D721Med (cell line): ENCODE results near the gene MSX1.

ENCODE experiments used
- DNase-seq: peaks from one replicate; pipeline ENCODE4 v3.0.0; 2011; ENCODE audit warnings: low spot score; ENCODE audit not compliant: insufficient read length
- FAIRE-seq: peaks from 2 replicates; lab custom pipeline; 2011; peaks lifted over from hg19 to GRCh38; lab: Jason Lieb, UNC
- TF ChIP-seq, protein P1 (sequence below): IDR thresholded peaks from 2 replicates; pipeline ENCODE4 v1.5.1; 2012; ENCODE audit warnings: mild to moderate bottlenecking, control low read depth; ENCODE audit not compliant: insufficient read depth; ENCODE audit errors: missing control alignments

Gene MSX1

DNA sequence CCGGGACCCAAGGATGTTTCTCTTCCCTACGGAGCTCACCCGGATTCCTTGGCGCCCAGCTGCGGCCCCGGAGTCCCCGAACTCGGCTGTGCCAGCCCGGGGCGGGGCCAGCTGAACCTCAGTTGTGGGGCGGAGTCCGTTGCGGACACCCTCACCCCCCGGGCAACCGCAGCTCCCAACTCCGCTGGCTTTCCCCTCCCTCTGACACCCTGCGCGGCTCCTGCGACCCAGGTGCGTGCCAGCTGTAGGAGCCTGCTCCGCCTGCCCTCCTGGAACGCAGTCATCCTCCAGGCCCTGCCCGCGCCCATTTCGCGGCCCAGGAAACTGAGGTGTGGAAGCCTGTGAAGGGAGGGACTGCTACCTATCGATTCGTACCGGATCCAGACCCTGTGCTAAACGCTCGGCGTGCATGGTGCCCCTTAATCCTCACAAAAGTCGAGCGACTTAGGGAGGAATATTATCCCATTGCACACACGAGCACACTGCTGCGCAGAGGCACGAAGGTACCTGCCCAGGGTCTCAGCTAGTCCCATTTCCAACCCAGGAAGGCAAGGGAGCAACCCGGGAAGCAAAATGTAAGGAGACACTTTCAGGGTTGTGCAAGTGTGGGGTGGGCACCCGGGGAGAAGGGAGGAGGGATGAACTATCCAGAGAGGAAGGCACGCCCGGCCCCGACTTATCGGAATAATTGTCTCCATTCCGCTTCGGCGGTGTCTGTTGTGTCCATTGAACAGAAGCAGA is 12.3 kb downstream of the MSX1 start:
- FAIRE-seq (no peak), DNase-seq (no peak)
- TF ChIP-seq, protein P1, sequence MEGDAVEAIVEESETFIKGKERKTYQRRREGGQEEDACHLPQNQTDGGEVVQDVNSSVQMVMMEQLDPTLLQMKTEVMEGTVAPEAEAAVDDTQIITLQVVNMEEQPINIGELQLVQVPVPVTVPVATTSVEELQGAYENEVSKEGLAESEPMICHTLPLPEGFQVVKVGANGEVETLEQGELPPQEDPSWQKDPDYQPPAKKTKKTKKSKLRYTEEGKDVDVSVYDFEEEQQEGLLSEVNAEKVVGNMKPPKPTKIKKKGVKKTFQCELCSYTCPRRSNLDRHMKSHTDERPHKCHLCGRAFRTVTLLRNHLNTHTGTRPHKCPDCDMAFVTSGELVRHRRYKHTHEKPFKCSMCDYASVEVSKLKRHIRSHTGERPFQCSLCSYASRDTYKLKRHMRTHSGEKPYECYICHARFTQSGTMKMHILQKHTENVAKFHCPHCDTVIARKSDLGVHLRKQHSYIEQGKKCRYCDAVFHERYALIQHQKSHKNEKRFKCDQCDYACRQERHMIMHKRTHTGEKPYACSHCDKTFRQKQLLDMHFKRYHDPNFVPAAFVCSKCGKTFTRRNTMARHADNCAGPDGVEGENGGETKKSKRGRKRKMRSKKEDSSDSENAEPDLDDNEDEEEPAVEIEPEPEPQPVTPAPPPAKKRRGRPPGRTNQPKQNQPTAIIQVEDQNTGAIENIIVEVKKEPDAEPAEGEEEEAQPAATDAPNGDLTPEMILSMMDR: no peak

DNA sequence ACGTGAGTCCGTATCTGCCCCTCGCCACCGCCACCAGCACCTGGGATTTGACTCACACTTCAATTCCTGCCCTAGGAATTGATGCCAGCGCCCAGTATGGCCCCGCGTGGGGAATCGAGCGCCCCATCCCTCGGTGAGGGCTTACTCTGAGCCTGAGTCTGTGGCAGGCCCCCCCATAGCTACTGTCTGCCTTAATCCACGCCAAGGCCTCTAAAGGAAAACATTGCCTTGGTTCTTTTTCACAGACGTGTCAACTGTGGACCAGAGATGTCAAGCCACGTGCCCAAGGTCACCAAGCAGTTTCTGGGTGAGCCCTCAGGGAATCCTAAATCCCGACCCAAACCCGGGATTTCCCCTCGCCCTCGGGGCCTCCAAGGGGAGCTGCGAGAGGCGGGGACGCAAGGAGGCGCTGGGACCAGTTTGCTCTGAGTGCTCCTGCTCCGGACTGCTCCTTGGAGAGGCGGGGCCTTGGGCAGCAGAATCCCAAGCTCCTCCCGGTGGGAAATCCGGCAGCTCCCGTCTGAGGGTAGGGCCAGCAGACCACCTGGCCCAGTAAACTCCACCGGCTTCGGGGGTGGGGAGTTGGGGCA is 12.9 kb downstream of the MSX1 start:
- DNase-seq: no peak
- TF ChIP-seq, protein P1: peak; percentile 1
- no peak for FAIRE-seq

DNA sequence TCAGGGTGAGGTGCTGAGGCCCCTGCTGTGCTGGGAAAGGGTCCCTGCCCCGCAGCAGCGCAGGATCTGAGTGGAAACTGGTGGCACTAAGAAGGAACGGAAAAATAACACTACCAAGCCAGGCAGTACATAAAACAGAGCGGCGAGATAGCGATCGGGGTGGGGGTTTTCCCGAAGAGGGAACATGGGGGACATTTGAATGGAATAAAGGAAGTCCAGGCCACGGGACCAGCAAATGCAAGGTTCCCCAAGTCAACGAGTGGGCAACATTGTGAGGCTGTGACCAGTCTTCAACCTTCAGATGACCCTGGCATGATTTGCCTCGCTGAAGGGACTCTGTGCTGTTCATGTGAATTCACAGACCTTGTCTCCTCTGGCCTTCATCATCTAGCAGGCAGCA is 13.7 kb downstream of the MSX1 start:
- FAIRE-seq: no peak
- no peak for DNase-seq

DNA sequence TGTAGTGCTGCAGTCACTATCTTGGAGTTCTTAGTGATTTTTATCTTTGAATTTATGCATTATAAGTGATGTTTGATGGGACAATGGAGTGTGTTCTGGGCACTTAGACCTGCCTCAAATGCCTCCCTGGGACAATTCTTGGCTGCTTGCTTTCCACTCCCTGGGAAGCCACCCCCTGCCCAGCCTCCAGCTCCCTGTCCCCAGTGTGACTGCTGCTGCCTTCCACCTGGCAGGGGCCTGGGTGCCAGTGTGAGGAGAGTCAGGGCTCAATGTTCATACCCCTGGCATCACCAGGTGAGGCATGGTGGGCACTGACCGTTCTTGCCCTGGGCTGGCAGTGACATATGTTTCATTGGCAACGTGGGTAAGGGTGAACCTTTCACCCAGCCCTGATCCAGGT is 14.8 kb downstream of the MSX1 start:
- TF ChIP-seq, protein P1: no peak

More for the DNA sequence above, 13.7 kb downstream of the MSX1 start:
- TF ChIP-seq, protein P1: no peak

DNA sequence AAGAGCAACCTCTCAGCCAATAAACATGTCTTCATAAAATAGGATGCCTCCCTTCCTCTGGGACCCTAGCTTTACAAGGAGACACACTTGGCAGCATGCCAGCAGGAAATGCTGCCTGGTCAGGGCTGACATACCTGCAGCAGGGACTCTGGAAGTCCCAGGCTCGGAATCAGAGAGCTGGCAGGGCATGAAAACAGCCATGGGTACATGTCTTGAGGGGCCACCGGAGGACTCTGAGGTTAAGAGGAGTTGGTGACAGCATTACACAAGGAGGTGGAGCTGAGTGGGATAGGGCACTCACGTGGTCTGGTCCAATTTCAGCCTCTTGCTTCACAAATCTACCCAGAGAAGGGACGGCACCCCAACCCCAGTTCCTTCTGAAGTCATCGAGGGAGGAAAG is 15.7 kb downstream of the MSX1 start:
- FAIRE-seq (no peak), DNase-seq (no peak)
- TF ChIP-seq, protein P1: no peak

More for the DNA sequence above, 14.8 kb downstream of the MSX1 start:
- no peak for DNase-seq
- no peak for FAIRE-seq

DNA sequence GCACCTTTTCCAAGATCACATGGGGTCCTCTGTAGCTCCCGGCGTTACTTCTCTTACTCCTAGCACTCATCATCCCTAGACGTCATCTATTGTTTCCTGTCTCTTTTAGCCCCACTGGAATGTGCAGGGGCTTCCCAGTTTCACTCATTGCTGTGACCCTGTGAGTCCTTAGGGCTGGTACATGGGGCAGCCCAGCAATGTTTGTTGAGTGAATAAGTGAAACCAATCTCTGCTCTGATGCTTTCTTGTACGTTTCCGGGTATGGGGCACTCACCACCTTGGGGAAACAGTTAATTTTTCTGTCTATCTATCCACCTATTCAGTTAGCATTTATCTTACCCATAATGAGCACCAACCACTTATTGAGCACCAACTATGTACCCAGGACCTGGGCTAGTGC is 16.1 kb downstream of the MSX1 start:
- DNase-seq (no peak), FAIRE-seq (no peak)
- TF ChIP-seq, protein P1: no peak

DNA sequence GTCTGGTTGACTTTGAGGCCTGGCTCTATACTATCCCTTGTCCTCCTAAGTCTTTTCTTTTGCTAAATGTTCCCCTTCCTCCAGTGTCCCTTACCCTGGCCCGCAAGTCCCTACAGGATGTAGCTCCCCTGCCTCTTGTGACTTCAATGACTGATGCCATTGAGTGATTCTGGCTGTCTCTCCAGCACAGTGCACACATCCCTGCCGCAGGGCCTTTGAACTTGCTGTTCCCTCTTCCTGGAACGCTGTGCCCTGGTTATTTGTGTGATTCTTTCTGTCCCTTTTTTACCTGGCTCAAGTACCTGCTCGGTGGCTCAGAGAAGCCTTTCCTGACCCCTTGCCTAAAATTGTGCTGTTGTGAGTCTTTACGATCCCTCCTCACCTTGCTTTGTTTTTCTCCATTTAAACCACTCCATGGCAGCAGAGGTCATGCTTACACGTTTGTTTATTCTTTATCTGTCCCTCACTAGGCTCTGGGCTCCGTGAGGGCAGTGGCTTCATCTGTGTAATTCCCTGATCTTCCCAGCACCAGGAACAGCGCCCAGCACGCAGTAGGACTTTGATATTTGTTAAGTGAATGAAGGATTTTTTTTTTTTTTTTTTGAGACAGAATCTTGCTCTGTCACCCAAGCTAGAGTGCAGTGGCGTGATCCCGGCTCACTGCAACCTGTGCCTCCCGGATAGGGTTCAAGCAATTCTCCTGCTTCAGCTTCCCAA is 17.6 kb downstream of the MSX1 start:
- FAIRE-seq (no peak), DNase-seq (no peak)
- TF ChIP-seq, protein P1: no peak
